ENCODE data around the gene ZBTB47.

Gene ZBTB47

GRCh38 chr3:42653560-42654330, at the start of gene ZBTB47:
TSS of gene ZBTB47 (plus strand) at chr3:42653697. CDS start at chr3:42658356, 4,659 bp downstream.
- Histone ChIP-seq H3K9ac (no peak within 1 kb of the TSS), H3K79me2 (ENCODE audit: insufficient read depth, low read depth) (no peaks in the 10 kb centered on the region), H4K20me1 (ENCODE audit: insufficient read depth) (no peaks in the 10 kb centered on the region), H3K27ac (no peak within 1 kb of the TSS), H3K4me1 (ENCODE audit: low read depth, poor library complexity, severe bottlenecking) (no peaks in the 10 kb centered on the region), H2AFZ (ENCODE audit: low read depth) (no peak within 1 kb of the TSS; the same call in 1 of the 2 replicates), H3K4me2 (no peak within 1 kb of the TSS), H3K36me3 (ENCODE audit: insufficient read depth) (no peaks in the 10 kb centered on the region), H3K4me3 (IDR thresholded peaks at IDR 0.05; ENCODE audit: insufficient read depth, low read depth, low read length) (no peak within 1 kb of the TSS), H3K27me3 (ENCODE audit: insufficient read depth, low read depth) (no peaks in the 10 kb centered on the region)
- no peak for TF ChIP-seq CTCF (conservative IDR thresholded peaks at IDR 0.05; ENCODE audit: low read depth, low read length)

- H2AFZ ChIP-seq (ENCODE audit: low read depth): no peak overlapping the region
- no peaks in the 10 kb centered on the region for H3K27me3 ChIP-seq (ENCODE audit: insufficient read depth, low read depth)
- H3K4me3 ChIP-seq (IDR thresholded peaks at IDR 0.05; ENCODE audit: insufficient read depth, low read depth, low read length): no peak overlapping the region
- no peaks in the 10 kb centered on the region for H4K20me1 ChIP-seq (ENCODE audit: insufficient read depth)
- H3K4me2 ChIP-seq: no peak overlapping the region
- no peak overlapping the region for H3K9ac ChIP-seq
- H3K79me2 ChIP-seq (ENCODE audit: insufficient read depth, low read depth): peaks cover 73% of the 10 kb centered on the region
- H3K36me3 ChIP-seq (ENCODE audit: insufficient read depth): no peaks in the 10 kb centered on the region
- no peak overlapping the region for H3K27ac ChIP-seq
- peaks cover 24% of the 10 kb centered on the region for H3K4me1 ChIP-seq (ENCODE audit: low read depth, poor library complexity, severe bottlenecking)
- no peak for TF ChIP-seq CTCF (conservative IDR thresholded peaks at IDR 0.05; ENCODE audit: low read depth, low read length)
Observed at GRCh38 chr3:42605546-42606173, 47.8 kb upstream of the ZBTB47 start.

- no peak overlapping the region for H3K9ac ChIP-seq
- no peak overlapping the region for H3K4me3 ChIP-seq (IDR thresholded peaks at IDR 0.05; ENCODE audit: insufficient read depth, low read depth, low read length)
- H3K36me3 ChIP-seq (ENCODE audit: insufficient read depth): no peaks in the 10 kb centered on the region
- H3K4me2 ChIP-seq: no peak overlapping the region
- TF ChIP-seq CTCF (conservative IDR thresholded peaks at IDR 0.05; ENCODE audit: low read depth, low read length): no peak
- H3K4me1 ChIP-seq (ENCODE audit: low read depth, poor library complexity, severe bottlenecking): peaks cover 11% of the 10 kb centered on the region
- no peaks in the 10 kb centered on the region for H4K20me1 ChIP-seq (ENCODE audit: insufficient read depth)
- no peak overlapping the region for H3K27ac ChIP-seq
- no peak overlapping the region for H2AFZ ChIP-seq (ENCODE audit: low read depth)
- no peaks in the 10 kb centered on the region for H3K27me3 ChIP-seq (ENCODE audit: insufficient read depth, low read depth)
- peaks cover 73% of the 10 kb centered on the region for H3K79me2 ChIP-seq (ENCODE audit: insufficient read depth, low read depth)
Observed at GRCh38 chr3:42608581-42608980, 44.9 kb upstream of the ZBTB47 start.

- Histone ChIP-seq H3K27me3 (ENCODE audit: insufficient read depth, low read depth) (no peaks in the 10 kb centered on the region), H4K20me1 (ENCODE audit: insufficient read depth) (no peaks in the 10 kb centered on the region), H3K27ac (no peak overlapping the region), H3K4me3 (IDR thresholded peaks at IDR 0.05; ENCODE audit: insufficient read depth, low read depth, low read length) (no peak overlapping the region), H3K4me1 (ENCODE audit: low read depth, poor library complexity, severe bottlenecking) (peaks cover 3% of the 10 kb centered on the region), H3K9ac (no peak overlapping the region), H3K79me2 (ENCODE audit: insufficient read depth, low read depth) (peaks cover 65% of the 10 kb centered on the region; the same call in 1 of the 2 replicates), H2AFZ (ENCODE audit: low read depth) (no peak overlapping the region), H3K4me2 (no peak overlapping the region), H3K36me3 (ENCODE audit: insufficient read depth) (no peaks in the 10 kb centered on the region)
- no peak for TF ChIP-seq CTCF (conservative IDR thresholded peaks at IDR 0.05; ENCODE audit: low read depth, low read length)
Observed at GRCh38 chr3:42610976-42611375, 42.5 kb upstream of the ZBTB47 start.
